Spinal cord (tissue), 10 donors: ENCODE measurements around the gene DMD. TPM values are rescaled to one million over a fixed set of nuclear protein-coding genes. Genes with fewer than 3 reads are reported as not detected.
A peak's percentile ranks its signal among the peaks of the same experiment; 100 is the strongest.
"Not testable (repeated sequence)": the region's sequence is repeated elsewhere in the genome, so short reads cannot be mapped to it uniquely, and the experiment has no call there.

Experiments used
- DNase-seq, 6 donors: peaks; one replicate each; pipeline versions ENCODE4 v3.0.0 to v3.0.0-alpha.2; 2013 to 2015; ENCODE audit warnings: low spot score in 6 of 6, low read depth in 4 of 6
- H3K27ac ChIP-seq: one replicate; pipeline ENCODE4 v1.5.1; 2013; ENCODE audit warnings: low read depth, low read length, control low read depth
- H3K27me3 ChIP-seq: one replicate; pipeline ENCODE4 v1.6.1; 2013; ENCODE audit warnings: low read length; ENCODE audit not compliant: control insufficient read depth, insufficient read depth
- H3K36me3 ChIP-seq: one replicate; pipeline ENCODE4 v1.6.1; 2013; ENCODE audit warnings: low read length; ENCODE audit not compliant: control insufficient read depth, insufficient read depth
- H3K4me1 ChIP-seq: one replicate; pipeline ENCODE4 v1.6.1; 2013; ENCODE audit warnings: low read length; ENCODE audit not compliant: control insufficient read depth, insufficient read depth
- H3K4me3 ChIP-seq: one replicate; pipeline ENCODE4 v1.5.1; 2013; ENCODE audit warnings: low read depth, low read length, control low read depth
- H3K9me3 ChIP-seq: one replicate; pipeline ENCODE4 v1.6.1; 2013; ENCODE audit warnings: low read length; ENCODE audit not compliant: control insufficient read depth, insufficient read depth
- WGBS: methylation state at CpG from one replicate; pipeline ENCODE4 v1.1.5; 2013; ENCODE audit warnings: missing lambda C conversion rate; ENCODE audit not compliant: insufficient coverage; 5-methylcytosine and 5-hydroxymethylcytosine counted together
- polyA plus RNA-seq, 2 donors: library from polyadenylated mRNA; unstranded; fragments of 120-200 nt; gene quantifications; one replicate each; pipeline ENCODE4 v1.2.1, GENCODE V29; 2013; ENCODE audit not compliant: insufficient read length in 2 of 2
- total RNA-seq, 2 donors: library from RNA; depleted of rRNA in 1 of 2; stranded (reverse); fragments of 120-200 nt in 1 of 2; fragments of >200 nt in 1 of 2; gene quantifications; one replicate each; pipeline versions ENCODE4 v1.2.3 to v1.2.4, GENCODE V29; 2013 to 2014
- donor health status: healthy.

DMD gene
- total and polyA plus RNA-seq, 4 donors, result 28.4 to 112 (median 41.9) TPM

DNA sequence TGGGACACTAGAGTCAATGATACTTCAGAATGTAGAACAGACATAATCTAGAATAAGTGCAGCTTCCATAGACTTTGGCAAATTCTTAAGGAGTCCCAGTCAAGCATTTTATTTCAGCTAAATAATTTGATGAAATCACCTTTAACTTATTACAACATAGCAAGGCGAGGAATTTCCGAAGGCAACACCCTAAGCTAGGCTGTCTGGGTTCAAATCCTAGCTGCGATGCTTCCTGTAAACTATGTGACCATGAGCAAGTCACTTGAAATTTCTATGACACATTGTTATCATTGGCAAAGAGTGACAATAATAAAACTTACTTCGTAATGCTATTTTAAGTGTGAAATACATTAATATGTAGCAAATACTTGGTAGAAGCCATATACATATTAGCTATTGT, 679.1 kb downstream of the DMD start:
- Histone ChIP-seq H3K4me3 (no peak overlapping the region), H3K27ac (no peak overlapping the region), H3K4me1 (no peaks in the 10 kb centered on the region), H3K9me3 (no peaks in the 10 kb centered on the region), H3K27me3 (no peaks in the 10 kb centered on the region), H3K36me3 (no peaks in the 10 kb centered on the region)
- WGBS, result 50% methylated on average over 2 of the region's 4 CpGs
- DNase-seq, result no peak

DNA sequence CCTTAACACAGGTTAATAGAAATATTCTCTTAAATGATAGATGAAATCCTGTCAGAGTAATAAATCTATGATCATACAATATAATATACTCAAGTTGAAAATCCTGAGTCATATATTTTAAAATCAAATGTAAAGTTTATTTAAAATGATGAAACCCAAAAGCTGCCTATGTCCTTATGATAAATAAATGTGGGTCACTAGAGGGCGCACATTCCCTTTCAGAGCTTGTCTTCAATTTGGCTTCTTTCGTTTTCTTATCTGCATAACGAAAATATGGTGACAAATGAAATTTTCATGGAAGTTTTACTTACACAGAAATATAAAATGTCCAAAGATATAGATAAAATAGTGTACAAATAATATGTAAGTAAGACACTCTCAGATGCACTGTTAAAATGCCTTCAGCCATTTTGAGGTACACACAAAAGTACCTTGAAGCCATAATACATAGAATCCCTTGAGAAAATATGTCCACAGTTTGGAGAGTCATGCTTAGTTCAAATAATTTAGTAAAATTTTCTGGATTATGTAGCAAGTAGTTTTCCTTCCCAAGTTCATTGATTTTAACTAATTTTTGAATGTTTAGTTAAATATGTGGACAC, 680.4 kb downstream of the DMD start:
- WGBS, result no CpG with 5 or more reads among the region's 3 CpGs
- Histone ChIP-seq H3K9me3 (no peaks in the 10 kb centered on the region), H3K27me3 (no peaks in the 10 kb centered on the region), H3K4me3 (peak overlapping the region; percentile 5), H3K4me1 (no peaks in the 10 kb centered on the region), H3K27ac (no peak overlapping the region), H3K36me3 (no peaks in the 10 kb centered on the region)
- peak in 5 of 6 donors; percentile 28 to 87 (median 39) for DNase-seq

GRCh38 chrX:32528451-32528850, 682.9 kb downstream of the DMD start:
- H3K27me3 ChIP-seq, H3K27ac ChIP-seq, H3K4me1 ChIP-seq, H3K9me3 ChIP-seq, DNase-seq, H3K36me3 ChIP-seq, H3K4me3 ChIP-seq: not testable (repeated sequence)

GRCh38 chrX:32525234-32525633, 686.1 kb downstream of the DMD start:
- peak in 2 of 6 donors; percentile 16 to 33 for DNase-seq
- H3K27me3 ChIP-seq, result peaks cover 4% of the 10 kb centered on the region
- H3K9me3 ChIP-seq, result no peaks in the 10 kb centered on the region
- no peaks in the 10 kb centered on the region for H3K4me1 ChIP-seq
- H3K36me3 ChIP-seq, result no peaks in the 10 kb centered on the region
- no peak overlapping the region for H3K4me3 ChIP-seq
- H3K27ac ChIP-seq, result no peak overlapping the region
- whole genome bisulfite sequencing, result 50% methylated on average over 1 of the region's 5 CpGs

- H3K9me3 ChIP-seq, result no peaks in the 10 kb centered on the region
- WGBS, result no CpG with 5 or more reads among the region's 2 CpGs
- H3K27ac ChIP-seq, result no peak overlapping the region
- H3K36me3 ChIP-seq, result no peaks in the 10 kb centered on the region
- H3K27me3 ChIP-seq, result peaks cover 4% of the 10 kb centered on the region
- H3K4me1 ChIP-seq, result no peaks in the 10 kb centered on the region
- DNase-seq, result peak in 3 of 6 donors; percentile 20 to 60 (median 51)
- H3K4me3 ChIP-seq, result no peak overlapping the region
These were observed 687.0 kb downstream of the DMD start for GRCh38 chrX:32524385-32524784.

GRCh38 chrX:32520789-32521188, 690.6 kb downstream of the DMD start:
- 92% methylated on average over 2 of the region's 2 CpGs for WGBS
- H3K27ac ChIP-seq, result no peak overlapping the region
- DNase-seq, result no peak

DNA sequence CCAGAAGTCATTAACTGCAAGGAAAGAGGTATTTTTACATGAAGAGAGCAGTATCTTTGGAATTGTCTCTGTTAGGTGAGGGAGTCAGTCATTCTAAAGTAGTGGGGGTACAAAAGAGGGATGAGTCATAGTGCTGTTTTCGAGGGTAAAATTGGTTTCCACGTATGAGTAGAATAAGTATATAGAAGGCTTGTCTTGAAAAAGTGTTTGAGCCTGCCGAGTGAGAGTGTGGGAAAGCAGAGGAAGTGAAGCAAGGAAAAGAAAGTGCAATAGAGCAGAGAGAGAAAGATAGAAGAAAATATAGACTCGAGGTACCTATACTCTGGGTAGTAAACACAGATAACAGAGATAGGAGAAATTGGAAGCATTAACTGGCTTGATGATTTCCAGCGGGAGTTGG, 696.4 kb downstream of the DMD start:
- H3K4me3 ChIP-seq, result no peak overlapping the region
- no peaks in the 10 kb centered on the region for H3K27me3 ChIP-seq
- H3K36me3 ChIP-seq, result no peaks in the 10 kb centered on the region
- no peaks in the 10 kb centered on the region for H3K4me1 ChIP-seq
- WGBS, result 70% methylated on average over 5 of the region's 5 CpGs
- no peaks in the 10 kb centered on the region for H3K9me3 ChIP-seq
- DNase-seq, result no peak
- H3K27ac ChIP-seq, result no peak overlapping the region

More at GRCh38 chrX:32520789-32521188, 690.6 kb downstream of the DMD start:
- H3K27me3 ChIP-seq, result peaks cover 4% of the 10 kb centered on the region
- no peak overlapping the region for H3K4me3 ChIP-seq
- H3K4me1 ChIP-seq, result no peaks in the 10 kb centered on the region
- no peaks in the 10 kb centered on the region for H3K36me3 ChIP-seq
- no peaks in the 10 kb centered on the region for H3K9me3 ChIP-seq

GRCh38 chrX:32501606-32502005, 709.7 kb downstream of the DMD start:
- Histone ChIP-seq H3K4me1 (no peaks in the 10 kb centered on the region), H3K27me3 (no peaks in the 10 kb centered on the region), H3K36me3 (no peaks in the 10 kb centered on the region), H3K27ac (no peak overlapping the region), H3K9me3 (no peaks in the 10 kb centered on the region), H3K4me3 (no peak overlapping the region)
- 33% methylated on average over 1 of the region's 3 CpGs for WGBS
- peak in 2 of 6 donors; percentile 8 to 18 for DNase-seq

- no peaks in the 10 kb centered on the region for H3K4me1 ChIP-seq
- no peaks in the 10 kb centered on the region for H3K27me3 ChIP-seq
- WGBS, result no CpG with 5 or more reads among the region's 6 CpGs
These were observed 714.7 kb downstream of the DMD start for GRCh38 chrX:32496671-32497070.

DNA sequence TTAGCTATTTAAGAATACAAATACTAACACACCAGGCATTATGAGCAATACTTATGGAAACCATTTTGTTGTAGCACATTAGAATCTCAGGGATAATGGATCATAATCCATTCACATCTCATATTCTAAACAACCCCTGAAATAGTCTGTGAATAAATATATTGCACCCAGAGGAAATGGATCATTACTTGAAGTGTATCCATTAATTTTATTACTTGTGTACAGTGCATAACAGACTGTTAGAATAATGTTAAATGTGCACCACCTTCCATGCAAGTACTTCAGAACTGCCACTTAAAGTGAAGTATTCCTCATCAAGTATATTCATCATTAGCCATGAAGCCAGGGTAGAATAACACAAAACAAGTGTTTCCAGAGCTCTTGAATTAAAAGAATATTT, 715.5 kb downstream of the DMD start:
- no peaks in the 10 kb centered on the region for H3K9me3 ChIP-seq

More at GRCh38 chrX:32496671-32497070, 714.7 kb downstream of the DMD start:
- Histone ChIP-seq H3K27ac (no peak overlapping the region), H3K4me3 (no peak overlapping the region), H3K9me3 (no peaks in the 10 kb centered on the region), H3K36me3 (no peaks in the 10 kb centered on the region)
- DNase-seq, result no peak

More for the DNA sequence above, 715.5 kb downstream of the DMD start:
- peak in 1 of 6 donors; percentile 71 for DNase-seq
- Histone ChIP-seq H3K36me3 (no peaks in the 10 kb centered on the region), H3K27me3 (no peaks in the 10 kb centered on the region), H3K4me1 (no peaks in the 10 kb centered on the region), H3K4me3 (no peak overlapping the region), H3K27ac (no peak overlapping the region)
